Neuron (in vitro differentiated cells): Measurements from ENCODE around the gene AMER2.

Source experiments
- H2AFZ ChIP-seq: one replicate; pipeline ENCODE4 v1.6.1; 2013; ENCODE audit warnings: low read depth, mild to moderate bottlenecking, inconsistent platforms, low read length, moderate library complexity
- H3K27me3 ChIP-seq: one replicate; pipeline ENCODE4 v1.6.1; 2013; ENCODE audit warnings: low read length; ENCODE audit not compliant: insufficient read depth
- H3K36me3 ChIP-seq: one replicate; pipeline ENCODE4 v1.6.1; 2013; ENCODE audit warnings: low read length; ENCODE audit not compliant: insufficient read depth
- H3K4me1 ChIP-seq: one replicate; pipeline ENCODE4 v1.6.1; 2013; ENCODE audit warnings: low read length; ENCODE audit not compliant: insufficient read depth
- H3K4me3 ChIP-seq: 2 replicates; pipeline ENCODE4 v1.5.1; 2013; ENCODE audit warnings: mild to moderate bottlenecking, low read length, moderate library complexity
- H3K9me3 ChIP-seq: one replicate; pipeline ENCODE4 v1.6.1; 2013; ENCODE audit warnings: low read length

AMER2 gene

GRCh38 chr13:25198647-25199046, 26.6 kb upstream of the AMER2 start:
- no peaks in the 10 kb centered on the region for H3K4me1 ChIP-seq
- no peaks in the 10 kb centered on the region for H3K9me3 ChIP-seq
- H2AFZ ChIP-seq, result no peak overlapping the region
- no peaks in the 10 kb centered on the region for H3K36me3 ChIP-seq
- H3K4me3 ChIP-seq, result no peak overlapping the region
- H3K27me3 ChIP-seq, result no peaks in the 10 kb centered on the region

DNA sequence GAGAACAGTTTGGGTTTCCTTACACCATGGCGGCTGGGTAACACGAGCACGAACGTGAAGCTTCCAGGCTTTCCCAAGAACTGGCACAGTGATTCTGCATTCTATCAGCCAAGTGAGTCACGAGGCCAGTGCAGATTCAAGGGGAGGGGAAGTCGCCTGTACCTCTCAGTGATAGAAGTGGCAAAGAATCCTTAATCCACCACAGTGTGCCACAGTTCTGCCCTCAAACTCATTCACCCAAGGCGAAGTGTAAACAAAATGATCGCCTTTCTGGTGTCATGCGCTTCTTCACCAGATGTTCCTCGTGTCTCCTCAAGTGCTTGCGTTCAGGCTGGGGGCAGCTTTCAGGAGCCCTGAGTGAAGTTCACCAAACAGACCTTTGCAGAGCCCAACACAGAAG, 24.9 kb upstream of the AMER2 start:
- H2AFZ ChIP-seq, result no peak overlapping the region

DNA sequence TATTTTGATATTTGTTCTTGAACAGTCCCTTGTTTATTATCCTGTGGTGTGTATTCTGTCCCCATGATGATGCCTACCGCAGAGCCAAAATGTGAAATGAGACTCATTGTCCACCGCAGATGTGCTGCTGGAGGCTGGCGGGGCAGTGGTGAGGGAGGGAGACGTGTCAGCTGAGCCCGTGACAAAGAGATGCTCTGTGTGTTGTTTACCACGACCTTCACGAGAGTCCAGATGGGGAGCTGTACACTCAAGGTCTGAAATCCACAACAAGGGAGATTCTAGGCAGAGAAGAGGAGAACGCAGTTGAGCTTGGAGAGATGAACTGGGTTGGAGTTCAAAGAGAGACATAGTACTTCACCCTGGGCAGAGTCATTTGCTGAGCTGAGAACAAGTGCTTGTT, 20.8 kb upstream of the AMER2 start:
- no peaks in the 10 kb centered on the region for H3K9me3 ChIP-seq
- H3K4me1 ChIP-seq, result peaks cover 6% of the 10 kb centered on the region
- H2AFZ ChIP-seq, result no peak overlapping the region
- no peaks in the 10 kb centered on the region for H3K36me3 ChIP-seq
- H3K27me3 ChIP-seq, result no peaks in the 10 kb centered on the region
- no peak overlapping the region for H3K4me3 ChIP-seq

More for the DNA sequence above, 24.9 kb upstream of the AMER2 start:
- Histone ChIP-seq H3K36me3 (no peaks in the 10 kb centered on the region), H3K9me3 (no peaks in the 10 kb centered on the region), H3K27me3 (no peaks in the 10 kb centered on the region), H3K4me1 (no peaks in the 10 kb centered on the region), H3K4me3 (no peak overlapping the region)

- H3K27me3 ChIP-seq, result no peaks in the 10 kb centered on the region
- peaks cover 6% of the 10 kb centered on the region for H3K4me1 ChIP-seq
- H3K36me3 ChIP-seq, result no peaks in the 10 kb centered on the region
- no peak overlapping the region for H3K4me3 ChIP-seq
- no peaks in the 10 kb centered on the region for H3K9me3 ChIP-seq
- no peak overlapping the region for H2AFZ ChIP-seq
Measured at GRCh38 chr13:25192489-25192888, 20.4 kb upstream of the AMER2 start.

- H3K9me3 ChIP-seq, result no peaks in the 10 kb centered on the region
- peaks cover 6% of the 10 kb centered on the region for H3K4me1 ChIP-seq
- no peak overlapping the region for H3K4me3 ChIP-seq
- no peaks in the 10 kb centered on the region for H3K36me3 ChIP-seq
- no peaks in the 10 kb centered on the region for H3K27me3 ChIP-seq
- H2AFZ ChIP-seq, result no peak overlapping the region
Measured at GRCh38 chr13:25192052-25192451, 20.0 kb upstream of the AMER2 start.

GRCh38 chr13:25190771-25191170, 18.7 kb upstream of the AMER2 start:
- H3K4me1 ChIP-seq, result peaks cover 6% of the 10 kb centered on the region
- H3K9me3 ChIP-seq, result no peaks in the 10 kb centered on the region
- no peak overlapping the region for H3K4me3 ChIP-seq
- no peak overlapping the region for H2AFZ ChIP-seq
- no peaks in the 10 kb centered on the region for H3K27me3 ChIP-seq
- H3K36me3 ChIP-seq, result no peaks in the 10 kb centered on the region

DNA sequence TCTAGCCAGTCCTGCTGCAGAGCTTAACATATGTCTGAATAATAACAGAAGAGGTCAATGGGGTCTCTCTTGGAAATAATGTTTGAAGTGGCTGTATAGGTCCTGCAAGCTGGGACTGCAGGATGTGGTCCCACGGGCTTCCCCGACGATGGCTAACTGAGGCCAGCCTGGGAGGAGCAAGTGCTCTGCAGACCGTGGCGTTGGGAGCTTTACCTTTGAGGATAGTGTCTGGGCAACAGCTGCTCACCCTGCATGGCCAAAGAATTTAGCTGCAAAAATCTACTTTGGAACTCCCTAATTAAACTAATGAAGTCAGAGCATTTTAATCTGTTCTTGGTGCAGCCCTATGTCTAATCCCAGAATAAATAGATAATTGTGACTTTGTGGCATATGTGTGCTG, 18.2 kb upstream of the AMER2 start:
- H3K27me3 ChIP-seq, result no peaks in the 10 kb centered on the region
- H3K9me3 ChIP-seq, result no peaks in the 10 kb centered on the region
- no peak overlapping the region for H3K4me3 ChIP-seq
- H3K4me1 ChIP-seq, result peaks cover 6% of the 10 kb centered on the region
- H3K36me3 ChIP-seq, result no peaks in the 10 kb centered on the region
- no peak overlapping the region for H2AFZ ChIP-seq

DNA sequence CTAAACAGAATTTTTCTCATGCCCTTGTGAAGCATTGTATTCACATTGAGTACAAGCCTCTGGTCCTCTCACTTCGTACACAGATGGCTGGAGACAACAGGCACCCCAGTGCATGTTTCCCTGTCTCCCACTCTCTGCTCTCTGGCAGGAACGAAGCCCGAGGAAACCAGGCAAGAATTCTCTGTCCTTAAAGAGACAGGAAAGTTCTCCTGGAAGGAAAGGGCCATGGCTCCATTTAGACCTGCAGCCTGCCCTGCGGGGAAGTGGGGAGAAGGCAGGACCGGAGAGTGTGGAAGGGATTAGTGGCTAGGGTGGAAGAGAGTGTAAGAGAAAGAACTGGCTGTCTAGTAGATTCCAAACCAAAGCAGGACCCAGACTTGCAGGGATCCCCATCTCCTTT, 15.5 kb upstream of the AMER2 start:
- H3K4me1 ChIP-seq, result peaks cover 6% of the 10 kb centered on the region
- no peak overlapping the region for H2AFZ ChIP-seq
- H3K27me3 ChIP-seq, result no peaks in the 10 kb centered on the region
- H3K36me3 ChIP-seq, result no peaks in the 10 kb centered on the region
- H3K9me3 ChIP-seq, result no peaks in the 10 kb centered on the region
- no peak overlapping the region for H3K4me3 ChIP-seq

- Histone ChIP-seq H3K9me3 (no peaks in the 10 kb centered on the region), H3K27me3 (no peaks in the 10 kb centered on the region), H3K4me3 (no peak overlapping the region), H2AFZ (no peak overlapping the region), H3K36me3 (no peaks in the 10 kb centered on the region), H3K4me1 (peaks cover 12% of the 10 kb centered on the region)
Measured at GRCh38 chr13:25186187-25186586, 14.1 kb upstream of the AMER2 start.

- peak overlapping the region; percentile 94 for H2AFZ ChIP-seq
- no peaks in the 10 kb centered on the region for H3K27me3 ChIP-seq
- H3K9me3 ChIP-seq, result no peaks in the 10 kb centered on the region
- no peak overlapping the region for H3K4me3 ChIP-seq
- peaks cover 18% of the 10 kb centered on the region for H3K4me1 ChIP-seq
- H3K36me3 ChIP-seq, result no peaks in the 10 kb centered on the region
Measured at GRCh38 chr13:25181597-25181996, 9.5 kb upstream of the AMER2 start.

- peaks cover 18% of the 10 kb centered on the region for H3K4me1 ChIP-seq
- no peak overlapping the region for H3K4me3 ChIP-seq
- peak overlapping the region; percentile 94 for H2AFZ ChIP-seq
- H3K36me3 ChIP-seq, result no peaks in the 10 kb centered on the region
- H3K27me3 ChIP-seq, result no peaks in the 10 kb centered on the region
- H3K9me3 ChIP-seq, result no peaks in the 10 kb centered on the region
Measured at GRCh38 chr13:25180775-25181537, 8.9 kb upstream of the AMER2 start.

DNA sequence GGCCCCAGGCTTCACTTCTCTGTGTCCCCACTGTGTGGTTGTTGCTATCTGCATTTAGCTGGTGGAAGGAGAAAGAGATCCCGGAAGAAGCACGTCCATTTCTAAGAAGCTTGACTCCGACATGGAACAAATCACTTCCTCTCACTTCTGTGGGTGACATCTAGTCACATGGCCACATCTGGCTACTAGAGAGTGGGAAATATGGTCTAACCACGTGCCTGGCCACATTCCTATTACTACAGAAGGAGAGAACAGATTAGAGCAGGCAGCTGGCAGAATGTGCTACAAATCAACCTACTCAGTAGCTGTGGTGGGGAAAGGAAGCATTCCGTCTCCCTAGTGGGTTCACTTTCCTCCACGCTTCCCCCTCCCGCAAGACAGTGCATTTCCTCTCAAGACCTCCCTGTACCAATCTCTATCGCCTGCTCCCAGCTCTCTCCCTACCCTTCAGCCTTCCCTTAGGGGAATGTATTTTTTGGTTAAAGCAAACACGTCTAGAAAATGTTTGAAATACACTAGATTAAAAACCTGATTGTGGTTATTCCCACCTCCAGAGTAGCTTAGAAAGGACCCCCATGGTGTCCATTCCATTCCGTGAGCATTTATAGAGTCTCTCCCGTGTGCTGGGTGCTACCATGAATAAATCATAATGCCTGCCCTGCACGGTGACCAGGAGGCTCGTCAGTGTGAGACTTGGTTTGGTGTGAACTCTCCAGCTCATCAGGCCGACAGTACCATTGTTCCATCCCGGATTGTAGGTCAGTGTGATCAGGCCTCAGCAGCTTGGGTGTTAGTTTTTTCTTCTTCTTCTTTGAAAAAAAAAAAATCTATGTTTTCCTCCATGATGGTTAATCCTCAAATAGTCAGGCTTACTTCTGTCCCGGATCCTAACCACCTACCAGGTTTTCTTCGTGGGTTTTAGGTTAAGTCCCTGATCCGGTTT, 8.0 kb upstream of the AMER2 start:
- no peaks in the 10 kb centered on the region for H3K9me3 ChIP-seq
- no peaks in the 10 kb centered on the region for H3K36me3 ChIP-seq
- no peak overlapping the region for H3K4me3 ChIP-seq
- peak overlapping the region; percentile 94 for H2AFZ ChIP-seq
- H3K27me3 ChIP-seq, result no peaks in the 10 kb centered on the region
- peaks cover 18% of the 10 kb centered on the region for H3K4me1 ChIP-seq

DNA sequence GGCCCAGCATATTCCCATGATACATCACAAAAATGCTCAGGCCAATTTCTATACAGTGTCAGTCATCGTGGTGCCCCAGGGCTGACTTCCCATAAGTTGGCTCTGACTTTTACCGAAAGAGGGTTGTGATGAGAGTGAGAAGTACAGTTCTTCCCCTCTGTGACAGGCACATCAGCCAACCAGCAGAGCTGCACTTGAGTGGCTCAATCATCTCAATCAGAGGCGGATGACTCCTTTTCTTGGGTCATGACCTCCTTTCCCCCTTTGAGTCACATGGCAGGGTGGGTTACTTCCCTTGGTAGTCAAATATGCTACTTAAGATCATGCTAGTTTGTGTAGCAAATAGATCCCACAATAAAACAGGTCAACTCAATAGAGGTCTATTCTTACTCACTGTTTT, 6.9 kb upstream of the AMER2 start:
- Histone ChIP-seq H3K4me1 (peaks cover 18% of the 10 kb centered on the region), H3K4me3 (no peak overlapping the region), H3K9me3 (no peaks in the 10 kb centered on the region), H3K36me3 (no peaks in the 10 kb centered on the region), H2AFZ (no peak overlapping the region), H3K27me3 (no peaks in the 10 kb centered on the region)
